Measurements from ENCODE around the gene NACC2.

NACC2 gene

DNA sequence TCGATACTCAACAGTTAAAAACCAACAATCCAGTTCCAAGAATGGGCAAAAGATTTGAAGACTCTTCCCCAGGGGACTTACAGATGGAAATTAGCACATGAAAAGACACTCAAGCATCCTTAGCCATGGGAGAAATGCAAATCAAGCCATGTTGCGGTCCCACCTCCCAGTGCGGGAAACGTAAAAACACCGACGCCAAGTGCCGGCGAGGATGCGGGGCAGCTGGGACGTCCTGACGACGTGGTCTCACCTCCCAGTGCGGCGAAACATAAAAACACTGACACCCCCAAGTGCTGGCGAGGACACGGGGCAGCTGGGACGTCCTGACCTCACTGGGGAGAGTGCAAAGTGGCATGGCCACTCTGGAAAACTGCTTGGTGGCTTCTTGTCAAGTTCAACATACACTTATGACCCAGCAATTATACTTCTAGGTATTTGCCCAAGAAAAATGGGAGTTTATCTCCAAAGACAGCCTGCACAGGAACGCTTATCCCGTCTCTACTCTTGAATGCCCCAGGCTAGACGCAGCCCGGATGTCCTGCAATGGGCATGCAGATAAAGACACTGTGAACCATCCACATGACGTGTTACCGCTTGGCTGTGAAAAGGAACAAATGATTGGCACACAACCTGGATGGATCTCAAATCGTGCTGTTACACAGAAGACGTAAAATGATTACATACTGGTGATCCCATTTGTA lies 73.8 kb downstream of the NACC2 start:
- ATAC-seq, result no peak

DNA sequence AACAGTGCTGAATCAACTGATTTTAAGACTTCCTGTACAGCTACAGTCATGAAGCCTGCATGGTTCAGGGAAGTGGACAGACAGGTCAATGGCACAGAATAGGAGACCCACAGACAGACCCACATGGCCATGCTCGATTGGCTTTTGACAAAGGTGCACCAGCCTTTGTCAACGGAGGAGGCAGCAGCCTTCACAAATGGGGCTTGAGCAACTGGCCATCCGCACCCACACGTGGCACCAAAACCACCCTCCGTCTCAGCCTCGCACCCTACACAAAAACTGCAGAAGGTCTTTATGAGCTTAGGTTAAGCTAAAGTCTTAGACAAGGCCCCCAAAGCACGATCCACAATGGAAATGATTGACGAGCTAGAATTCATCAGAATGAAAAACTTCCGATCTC lies 74.4 kb downstream of the NACC2 start:
- no peak for ATAC-seq

DNA sequence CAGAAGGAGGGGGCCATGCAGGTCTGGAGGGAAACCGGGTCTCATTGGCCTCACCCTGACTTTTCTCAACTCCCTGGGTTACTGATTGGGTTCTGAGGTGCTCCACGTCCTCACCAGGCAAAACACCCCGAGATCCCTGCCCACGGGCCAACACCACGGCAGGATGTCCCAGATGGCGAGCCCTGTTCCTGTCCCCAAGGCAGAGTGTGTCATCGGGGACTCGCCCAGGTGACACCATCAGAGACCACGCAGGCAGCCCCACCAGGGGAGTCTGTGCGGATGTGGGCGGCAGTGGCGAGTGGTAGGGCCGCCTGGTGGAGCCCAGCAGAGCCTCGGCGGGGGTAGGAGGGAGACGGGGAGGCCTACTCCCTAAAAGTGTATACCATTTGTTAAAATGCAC lies 74.9 kb downstream of the NACC2 start:
- ATAC-seq, result no peak

- ATAC-seq, result no peak
Observed at GRCh38 chr9:136019681-136020060, 75.4 kb downstream of the NACC2 start.

GRCh38 chr9:136019041-136019680 lies 75.9 kb downstream of the NACC2 start:
- no peak for ATAC-seq

- ATAC-seq, result no peak
Observed at GRCh38 chr9:136018257-136019031, 76.6 kb downstream of the NACC2 start.

GRCh38 chr9:136017289-136018190 lies 77.5 kb downstream of the NACC2 start:
- no peak for ATAC-seq

- no peak for ATAC-seq
Observed at GRCh38 chr9:136016572-136017288, 78.4 kb downstream of the NACC2 start.

- no peak for ATAC-seq
Observed at GRCh38 chr9:136015656-136016571, 79.2 kb downstream of the NACC2 start.

GRCh38 chr9:136014924-136015633 lies 80.0 kb downstream of the NACC2 start:
- no peak for ATAC-seq

DNA sequence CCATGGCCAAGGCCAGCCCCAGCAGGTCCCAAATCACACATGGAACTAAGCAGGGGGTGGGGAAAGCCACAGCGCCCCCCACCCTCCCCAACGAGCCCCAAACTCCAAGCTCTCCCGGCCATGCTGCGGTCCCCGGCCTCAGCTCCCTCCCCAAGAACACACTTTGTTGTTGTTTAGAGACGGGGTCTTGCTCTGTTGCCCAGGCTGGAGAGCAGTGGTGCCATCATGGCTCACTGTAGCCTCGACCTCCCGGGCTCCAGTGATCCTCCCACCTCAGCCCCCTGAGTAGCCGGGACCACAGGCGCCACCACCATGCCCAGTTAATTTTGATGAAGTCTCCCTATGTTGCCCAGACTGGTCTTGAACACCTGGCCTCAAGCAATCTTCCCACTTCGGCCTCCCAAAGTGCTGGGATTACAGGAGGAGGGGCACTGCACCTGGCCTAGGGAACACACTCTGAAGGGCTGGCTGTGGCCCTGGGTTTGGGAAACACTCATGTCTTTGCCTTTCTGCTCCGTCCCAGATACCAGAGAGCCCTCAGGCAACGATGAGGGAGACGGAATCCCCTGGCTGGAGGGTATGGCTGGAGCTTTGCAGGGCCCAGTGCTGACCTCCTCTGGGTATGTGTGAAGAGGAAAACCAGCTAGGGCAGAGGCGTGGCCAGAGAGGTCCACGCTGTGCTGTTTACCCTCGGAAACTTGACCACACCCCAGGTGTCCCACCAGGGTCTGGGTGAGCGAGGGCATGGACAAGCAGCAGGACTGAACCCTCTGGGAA lies 80.8 kb downstream of the NACC2 start:
- ATAC-seq, result no peak

DNA sequence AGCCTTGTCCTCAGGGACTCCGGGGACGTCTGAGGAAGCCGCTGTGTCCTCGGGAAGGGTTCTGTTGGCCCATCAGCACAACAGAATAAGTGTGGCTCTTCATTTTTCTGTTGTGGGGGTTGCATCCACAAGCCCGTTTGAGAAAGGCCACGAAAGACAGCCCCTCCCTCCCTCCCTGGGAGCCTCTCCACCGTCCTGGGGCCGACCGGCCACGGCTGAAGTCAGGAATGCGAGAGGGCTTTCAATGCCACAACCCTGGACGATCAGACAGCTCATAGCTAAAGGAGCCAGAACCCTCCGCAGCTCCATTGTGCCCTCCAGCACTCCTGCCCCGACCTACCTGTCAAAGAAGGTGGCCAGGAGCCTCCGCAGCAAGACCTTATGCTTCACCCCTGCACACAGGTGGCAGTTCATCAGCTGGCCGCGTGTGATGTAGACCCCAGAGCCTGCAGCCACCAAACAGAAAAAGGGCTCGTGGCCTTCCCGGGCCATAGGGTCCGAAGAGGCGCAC lies 81.5 kb downstream of the NACC2 start:
- no peak for ATAC-seq

- no peak for ATAC-seq
Observed at GRCh38 chr9:136013116-136013515, 82.0 kb downstream of the NACC2 start.

GRCh38 chr9:136012651-136013050 lies 82.4 kb downstream of the NACC2 start:
- no peak for ATAC-seq

DNA sequence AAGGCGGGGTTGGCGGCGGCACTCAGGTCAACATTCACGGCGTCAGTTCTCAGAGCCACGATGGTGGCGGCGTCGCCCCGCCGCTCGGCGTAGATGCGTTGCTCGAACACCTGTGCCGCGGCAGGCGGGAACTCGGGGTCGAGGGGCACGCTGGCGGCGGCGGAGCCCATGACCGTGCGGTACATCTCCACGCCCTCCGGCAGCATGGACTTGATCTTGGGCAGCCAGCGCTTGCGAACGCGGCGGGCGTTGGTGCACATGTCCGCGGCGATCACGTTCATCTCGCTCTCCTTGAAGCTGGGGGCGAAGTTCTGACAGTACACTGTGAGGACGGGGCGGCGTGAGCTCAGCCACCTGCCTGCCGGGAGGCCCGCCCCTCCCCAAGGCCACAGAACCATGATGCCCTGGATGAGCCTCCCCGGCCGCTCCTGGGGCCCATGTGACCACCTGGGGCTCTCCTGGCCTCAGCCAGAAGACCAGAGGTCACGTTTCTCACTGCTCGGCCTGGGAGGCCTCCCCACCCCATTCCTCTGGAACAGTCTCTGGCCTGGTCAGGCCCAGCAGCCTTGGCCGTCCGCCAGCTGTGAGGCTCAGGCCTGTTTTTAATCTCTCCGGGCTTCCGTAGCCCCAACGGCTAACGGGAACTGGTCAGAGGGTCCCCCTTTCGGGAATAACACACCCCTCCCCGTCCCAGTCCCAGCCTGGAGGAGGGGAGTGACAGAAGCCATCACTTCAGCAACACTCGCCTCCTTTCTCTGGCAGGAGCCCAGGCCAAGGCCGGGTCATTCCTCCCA lies 83.2 kb downstream of the NACC2 start:
- no peak for ATAC-seq

GRCh38 chr9:136011376-136011702 lies 83.8 kb downstream of the NACC2 start:
- no peak for ATAC-seq

GRCh38 chr9:136010615-136011361 lies 84.3 kb downstream of the NACC2 start:
- ATAC-seq, result no peak

DNA sequence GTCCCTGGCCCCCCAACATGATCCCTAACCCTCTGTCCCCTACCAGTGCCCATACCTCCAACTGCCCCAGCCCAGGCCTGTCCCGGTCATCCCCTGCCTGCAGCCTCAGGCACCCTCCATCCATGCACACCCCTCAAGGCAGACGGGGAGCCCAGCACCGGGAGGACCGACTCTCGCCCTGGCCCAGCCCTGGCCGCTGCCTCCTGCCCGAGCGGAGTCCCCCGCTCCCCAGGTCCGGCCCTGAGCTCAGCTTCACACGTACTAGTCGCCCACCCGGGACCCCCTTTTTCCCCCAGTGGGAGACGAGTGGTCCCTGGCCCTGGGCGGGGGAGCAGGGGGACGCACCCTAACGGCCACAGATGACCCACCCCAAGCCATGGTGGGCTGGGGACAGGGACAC lies 84.9 kb downstream of the NACC2 start:
- no peak for ATAC-seq
